Spinal cord (tissue), 10 donors: ENCODE results near the gene C5orf58. TPM values are rescaled to one million over a fixed set of nuclear protein-coding genes. Genes with fewer than 3 reads are reported as not detected.

Source experiments
- DNase-seq, 6 donors: peaks; one replicate each; pipeline versions ENCODE4 v3.0.0 to v3.0.0-alpha.2; 2013 to 2015; ENCODE audit warnings: low spot score in 6 of 6, low read depth in 4 of 6
- H3K27ac ChIP-seq: one replicate; pipeline ENCODE4 v1.5.1; 2013; ENCODE audit warnings: low read depth, low read length, control low read depth
- H3K27me3 ChIP-seq: one replicate; pipeline ENCODE4 v1.6.1; 2013; ENCODE audit warnings: low read length; ENCODE audit not compliant: control insufficient read depth, insufficient read depth
- H3K36me3 ChIP-seq: one replicate; pipeline ENCODE4 v1.6.1; 2013; ENCODE audit warnings: low read length; ENCODE audit not compliant: control insufficient read depth, insufficient read depth
- H3K4me1 ChIP-seq: one replicate; pipeline ENCODE4 v1.6.1; 2013; ENCODE audit warnings: low read length; ENCODE audit not compliant: control insufficient read depth, insufficient read depth
- H3K4me3 ChIP-seq: one replicate; pipeline ENCODE4 v1.5.1; 2013; ENCODE audit warnings: low read depth, low read length, control low read depth
- H3K9me3 ChIP-seq: one replicate; pipeline ENCODE4 v1.6.1; 2013; ENCODE audit warnings: low read length; ENCODE audit not compliant: control insufficient read depth, insufficient read depth
- WGBS: methylation state at CpG from one replicate; pipeline ENCODE4 v1.1.5; 2013; ENCODE audit warnings: missing lambda C conversion rate; ENCODE audit not compliant: insufficient coverage; 5-methylcytosine and 5-hydroxymethylcytosine counted together
- polyA plus RNA-seq, 2 donors: library from polyadenylated mRNA; unstranded; fragments of 120-200 nt; gene quantifications; one replicate each; pipeline ENCODE4 v1.2.1, GENCODE V29; 2013; ENCODE audit not compliant: insufficient read length in 2 of 2
- total RNA-seq, 2 donors: library from RNA; depleted of rRNA in 1 of 2; stranded (reverse); fragments of 120-200 nt in 1 of 2; fragments of >200 nt in 1 of 2; gene quantifications; one replicate each; pipeline versions ENCODE4 v1.2.3 to v1.2.4, GENCODE V29; 2013 to 2014
- donor health status: healthy.

The C5orf58 gene
- total and polyA plus RNA-seq, 4 donors: 1.8 to 2.1 TPM; not detected in 2

- Histone ChIP-seq H3K27me3 (peaks cover 5% of the 10 kb centered on the region), H3K27ac (no peak overlapping the region), H3K4me1 (peaks cover 1% of the 10 kb centered on the region), H3K9me3 (no peaks in the 10 kb centered on the region), H3K36me3 (no peaks in the 10 kb centered on the region), H3K4me3 (no peak overlapping the region)
- 100% methylated on average over 1 of the region's 2 CpGs for WGBS
- no peak for DNase-seq
Measured at GRCh38 chr5:170201311-170201710, 31.5 kb upstream of the C5orf58 start.

GRCh38 chr5:170202117-170202516 lies 30.7 kb upstream of the C5orf58 start:
- 88% methylated on average over 1 of the region's 2 CpGs for WGBS
- Histone ChIP-seq H3K27ac (no peak overlapping the region), H3K9me3 (no peaks in the 10 kb centered on the region), H3K4me3 (no peak overlapping the region), H3K27me3 (peaks cover 5% of the 10 kb centered on the region), H3K36me3 (no peaks in the 10 kb centered on the region), H3K4me1 (no peaks in the 10 kb centered on the region)
- DNase-seq: no peak

- DNase-seq: no peak
- H3K4me1 ChIP-seq: no peaks in the 10 kb centered on the region
- 67% methylated on average over 5 of the region's 5 CpGs for WGBS
- no peak overlapping the region for H3K27ac ChIP-seq
- no peak overlapping the region for H3K4me3 ChIP-seq
- no peaks in the 10 kb centered on the region for H3K9me3 ChIP-seq
- peaks cover 5% of the 10 kb centered on the region for H3K27me3 ChIP-seq
- H3K36me3 ChIP-seq: no peaks in the 10 kb centered on the region
Measured at GRCh38 chr5:170204202-170204601, 28.6 kb upstream of the C5orf58 start.

GRCh38 chr5:170206216-170206615 lies 26.6 kb upstream of the C5orf58 start:
- Histone ChIP-seq H3K36me3 (no peaks in the 10 kb centered on the region), H3K4me1 (no peaks in the 10 kb centered on the region), H3K27me3 (peaks cover 5% of the 10 kb centered on the region), H3K27ac (no peak overlapping the region), H3K9me3 (no peaks in the 10 kb centered on the region), H3K4me3 (no peak overlapping the region)
- 71% methylated on average over 1 of the region's 3 CpGs for WGBS
- DNase-seq: no peak

- 98% methylated on average over 4 of the region's 8 CpGs for WGBS
- H3K36me3 ChIP-seq: no peaks in the 10 kb centered on the region
- no peak overlapping the region for H3K27ac ChIP-seq
- no peaks in the 10 kb centered on the region for H3K4me1 ChIP-seq
- H3K9me3 ChIP-seq: no peaks in the 10 kb centered on the region
- no peaks in the 10 kb centered on the region for H3K27me3 ChIP-seq
- DNase-seq: no peak
- H3K4me3 ChIP-seq: no peak overlapping the region
Measured at GRCh38 chr5:170206958-170207357, 25.8 kb upstream of the C5orf58 start.

- WGBS: 70% methylated on average over 1 of the region's 1 CpG
- H3K27ac ChIP-seq: no peak overlapping the region
Measured at GRCh38 chr5:170211575-170212334, 21.0 kb upstream of the C5orf58 start.

GRCh38 chr5:170216257-170216864 lies 16.4 kb upstream of the C5orf58 start:
- no peaks in the 10 kb centered on the region for H3K36me3 ChIP-seq
- no peak overlapping the region for H3K4me3 ChIP-seq
- no peaks in the 10 kb centered on the region for H3K27me3 ChIP-seq
- DNase-seq: peak in 5 of 6 donors; percentile 56 to 96 (median 77)
- no peaks in the 10 kb centered on the region for H3K9me3 ChIP-seq
- peaks cover 12% of the 10 kb centered on the region for H3K4me1 ChIP-seq
- H3K27ac ChIP-seq: no peak overlapping the region

More at GRCh38 chr5:170211575-170212334, 21.0 kb upstream of the C5orf58 start:
- Histone ChIP-seq H3K9me3 (no peaks in the 10 kb centered on the region), H3K27me3 (no peaks in the 10 kb centered on the region), H3K4me1 (no peaks in the 10 kb centered on the region), H3K36me3 (no peaks in the 10 kb centered on the region), H3K4me3 (no peak overlapping the region)
- no peak for DNase-seq

- Histone ChIP-seq H3K4me3 (no peak overlapping the region), H3K36me3 (no peaks in the 10 kb centered on the region), H3K9me3 (no peaks in the 10 kb centered on the region), H3K27ac (no peak overlapping the region), H3K27me3 (no peaks in the 10 kb centered on the region), H3K4me1 (peaks cover 20% of the 10 kb centered on the region)
- 100% methylated on average over 3 of the region's 5 CpGs for WGBS
- no peak for DNase-seq
Measured at GRCh38 chr5:170217831-170218230, 15.0 kb upstream of the C5orf58 start.

GRCh38 chr5:170218726-170219125 lies 14.1 kb upstream of the C5orf58 start:
- no peak overlapping the region for H3K4me3 ChIP-seq
- H3K4me1 ChIP-seq: peaks cover 20% of the 10 kb centered on the region
- H3K27me3 ChIP-seq: no peaks in the 10 kb centered on the region
- DNase-seq: peak in 1 of 6 donors; percentile 87
- no peaks in the 10 kb centered on the region for H3K36me3 ChIP-seq
- WGBS: 41% methylated on average over 1 of the region's 1 CpG
- no peak overlapping the region for H3K27ac ChIP-seq
- H3K9me3 ChIP-seq: no peaks in the 10 kb centered on the region

- no CpG with 5 or more reads among the region's 2 CpGs for WGBS
Measured at GRCh38 chr5:170219615-170220014, 13.2 kb upstream of the C5orf58 start.

More at GRCh38 chr5:170219615-170220014, 13.2 kb upstream of the C5orf58 start:
- H3K4me3 ChIP-seq: no peak overlapping the region
- H3K9me3 ChIP-seq: no peaks in the 10 kb centered on the region
- H3K36me3 ChIP-seq: no peaks in the 10 kb centered on the region
- no peak for DNase-seq
- H3K4me1 ChIP-seq: peaks cover 20% of the 10 kb centered on the region
- no peak overlapping the region for H3K27ac ChIP-seq
- H3K27me3 ChIP-seq: no peaks in the 10 kb centered on the region
